NCI-H82 (cell line): ENCODE results near the gene SPDYE4.

Source experiments
- DNase-seq: peaks from one replicate; lab custom pipeline; 2025; lab: John Stamatoyannopoulos, UW

Gene SPDYE4

DNA sequence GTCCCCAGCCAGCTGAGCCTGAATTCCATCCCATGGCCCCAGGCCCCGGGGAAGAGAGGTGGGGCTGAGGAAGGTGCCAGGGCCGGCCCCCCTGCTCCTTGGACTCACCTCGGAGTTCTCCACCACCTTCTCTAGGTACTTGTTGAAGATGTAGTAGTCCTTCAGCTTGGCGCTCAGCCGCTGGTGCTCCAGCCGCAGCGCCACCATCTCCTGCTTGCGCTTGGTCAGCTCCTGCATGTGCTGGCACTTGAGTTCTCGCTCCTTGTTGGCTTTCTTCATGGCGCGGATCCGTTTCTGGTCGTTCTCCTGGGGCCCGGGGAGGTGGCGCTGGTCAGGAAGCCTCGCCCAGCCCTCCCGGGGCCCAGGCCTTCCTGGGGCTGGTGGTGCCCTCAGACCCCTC lies 17.0 kb downstream of the SPDYE4 start:
- DNase-seq: no peak

- DNase-seq: peak; percentile 30
These were observed 17.9 kb downstream of the SPDYE4 start for GRCh38 chr17:8740486-8740885.

- DNase-seq: peak; percentile 27
These were observed 19.2 kb downstream of the SPDYE4 start for GRCh38 chr17:8739097-8739496.

DNA sequence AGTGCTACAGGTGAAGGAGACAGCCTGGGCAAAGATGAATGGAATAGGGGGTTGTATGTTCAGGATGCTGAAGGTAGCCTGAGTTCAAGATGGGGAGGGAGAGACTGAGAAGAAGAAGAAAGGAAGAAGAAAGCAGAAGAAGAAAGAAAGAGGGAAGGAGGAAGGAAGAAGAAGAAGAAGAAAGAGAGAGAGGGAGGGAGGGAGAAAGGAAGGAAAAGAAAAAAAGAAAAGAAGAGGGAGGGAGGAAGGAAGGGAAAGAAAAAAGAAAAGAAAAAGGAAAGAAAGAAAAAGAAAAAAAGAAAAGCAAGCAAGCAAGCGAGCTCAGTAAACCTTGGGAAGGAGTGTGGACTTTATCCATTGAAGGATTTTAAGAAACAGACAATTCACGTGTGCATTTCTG lies 21.6 kb downstream of the SPDYE4 start:
- no peak for DNase-seq

GRCh38 chr17:8736362-8736761 lies 22.0 kb downstream of the SPDYE4 start:
- DNase-seq: no peak

DNA sequence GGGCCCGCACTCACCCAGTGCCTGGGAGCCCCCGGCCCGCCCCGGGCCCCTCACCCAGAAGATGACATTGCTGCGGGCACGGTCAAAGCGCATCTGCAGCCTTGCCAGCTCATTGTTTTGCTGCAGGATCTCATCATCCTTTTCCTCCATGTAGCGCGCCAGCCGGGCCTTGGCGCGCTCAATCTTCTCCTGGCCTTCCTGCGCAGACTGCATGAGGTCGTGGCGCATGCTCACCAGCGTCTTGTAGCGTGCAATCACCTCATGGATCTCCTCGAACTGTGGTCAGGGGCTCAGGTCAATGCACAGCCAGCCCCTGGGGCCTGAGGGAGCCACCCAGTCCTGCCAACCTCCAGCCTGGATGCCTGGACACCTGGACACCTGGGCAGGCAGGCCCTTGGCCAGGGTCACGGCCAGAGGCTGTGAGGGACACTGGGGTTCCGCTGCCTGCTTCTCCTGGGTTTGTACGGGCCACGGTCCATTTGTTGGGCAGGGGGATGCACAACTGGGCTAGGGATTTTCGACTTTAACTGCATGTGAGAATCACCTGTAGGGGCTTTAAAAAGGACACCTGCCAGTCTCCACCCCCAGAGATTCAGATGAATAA lies 22.9 kb downstream of the SPDYE4 start:
- no peak for DNase-seq

GRCh38 chr17:8734876-8735275 lies 23.5 kb downstream of the SPDYE4 start:
- no peak for DNase-seq

GRCh38 chr17:8732406-8733085 lies 25.8 kb downstream of the SPDYE4 start:
- no peak for DNase-seq

DNA sequence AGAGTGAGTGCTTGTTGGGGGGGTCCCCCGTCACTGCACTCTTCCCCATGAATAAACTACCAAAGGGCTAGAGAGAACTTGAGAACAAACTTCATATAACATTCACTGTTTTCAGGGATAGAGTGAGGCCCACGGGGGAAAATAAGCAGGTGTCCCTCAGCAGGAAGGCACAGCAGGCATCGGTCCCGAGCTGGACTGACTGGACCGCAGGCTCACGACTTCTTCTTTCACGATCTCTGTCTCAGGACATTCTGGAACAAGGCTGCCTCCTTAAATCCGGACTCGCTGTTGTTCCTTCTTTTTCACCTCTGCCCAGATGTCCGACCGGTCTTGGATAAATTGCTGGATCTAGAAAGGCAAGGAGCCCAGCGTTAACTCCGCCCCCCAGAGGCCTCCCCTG lies 28.5 kb downstream of the SPDYE4 start:
- DNase-seq: no peak

GRCh38 chr17:8729421-8729820 lies 28.9 kb downstream of the SPDYE4 start:
- DNase-seq: no peak

- DNase-seq: no peak
These were observed 29.4 kb downstream of the SPDYE4 start for GRCh38 chr17:8728971-8729370.

- no peak for DNase-seq
These were observed 30.0 kb downstream of the SPDYE4 start for GRCh38 chr17:8728251-8728938.

- DNase-seq: no peak
These were observed 31.3 kb downstream of the SPDYE4 start for GRCh38 chr17:8726941-8727555.

DNA sequence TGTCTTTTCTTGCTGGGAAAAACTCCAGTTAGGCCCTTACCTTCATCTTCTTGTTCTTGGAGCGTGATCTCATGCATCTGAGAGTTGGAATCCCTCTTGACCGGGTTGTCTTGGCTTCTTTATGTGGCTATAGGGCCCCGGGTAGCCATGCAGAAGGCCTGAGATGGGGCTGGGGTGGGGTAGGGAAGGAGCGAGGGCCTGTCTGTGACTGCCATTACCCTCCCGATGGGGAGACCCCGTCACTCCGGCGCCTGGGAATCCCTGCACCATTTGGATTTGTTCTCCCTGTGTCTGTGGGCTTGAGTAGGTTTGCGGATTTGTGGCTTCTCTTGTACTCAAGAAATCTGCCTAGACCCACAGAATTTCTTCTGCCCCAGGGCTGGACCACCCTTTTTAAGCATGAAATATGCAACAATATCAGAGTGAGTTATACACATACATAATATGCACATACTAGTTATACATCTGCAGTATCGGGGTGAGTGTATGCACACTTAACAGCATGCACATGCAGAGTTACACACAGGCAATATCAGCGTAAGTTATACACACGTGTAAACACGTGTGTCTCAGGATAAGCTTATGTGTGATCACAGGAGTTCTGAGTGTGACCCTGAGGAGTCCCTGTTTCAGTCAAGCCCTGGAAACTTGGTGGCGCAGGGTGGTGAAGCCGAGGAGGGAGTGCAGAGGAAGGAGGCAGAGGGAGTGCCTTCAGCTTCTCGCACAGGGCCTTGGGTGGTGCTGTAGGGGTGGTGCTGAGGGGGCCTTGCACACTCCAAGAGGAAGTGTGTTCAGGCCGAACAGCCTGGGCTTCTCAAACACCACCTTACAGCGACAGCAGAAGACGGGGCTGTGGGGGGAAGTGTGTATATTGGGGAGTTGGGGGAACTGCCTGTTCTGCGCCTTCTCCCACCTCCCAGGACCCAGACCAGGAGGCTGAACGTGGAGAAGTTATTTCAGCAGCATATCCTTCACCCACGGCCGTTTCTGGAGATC lies 32.2 kb downstream of the SPDYE4 start:
- DNase-seq: no peak

DNA sequence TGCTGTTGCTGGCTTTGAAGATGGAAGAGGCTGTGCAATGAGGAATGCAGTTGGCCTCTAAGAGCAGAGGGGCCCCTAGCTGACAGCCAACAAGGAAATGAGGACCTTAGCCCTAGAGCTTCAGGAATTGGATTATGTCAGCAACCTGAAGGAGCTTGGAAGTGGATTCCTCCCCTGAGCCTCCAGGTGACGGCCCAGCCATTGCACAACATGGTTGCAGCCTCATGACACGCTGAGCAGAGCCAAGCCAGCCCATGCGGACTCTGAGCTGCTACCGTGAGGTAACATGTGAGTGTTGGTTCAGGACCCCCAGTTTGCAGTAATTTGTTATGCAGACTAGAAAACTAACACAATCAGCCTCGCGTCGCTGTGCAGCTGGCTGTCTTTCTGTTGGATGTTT lies 33.9 kb downstream of the SPDYE4 start:
- peak; percentile 32 for DNase-seq

DNA sequence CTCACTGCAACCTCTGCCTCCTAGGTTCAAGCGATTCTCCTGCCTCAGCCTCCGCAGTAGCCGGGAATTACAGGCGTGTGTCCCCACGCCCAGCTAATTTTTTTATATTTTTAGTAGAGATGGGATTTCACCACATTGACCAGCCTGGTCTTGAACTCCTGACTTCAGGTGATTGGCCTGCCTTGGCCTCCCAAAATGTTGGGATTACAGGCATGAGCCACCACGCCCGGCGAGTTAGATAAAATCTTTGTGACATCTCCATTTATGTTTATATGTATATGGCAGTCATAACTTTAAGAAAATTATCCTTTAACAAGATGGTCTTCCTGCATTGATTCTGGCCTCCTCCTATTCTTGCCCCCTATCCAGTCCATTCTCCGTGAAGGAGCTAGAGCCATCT lies 37.8 kb downstream of the SPDYE4 start:
- DNase-seq: no peak

- no peak for DNase-seq
These were observed 38.8 kb downstream of the SPDYE4 start for GRCh38 chr17:8719291-8720246.

GRCh38 chr17:8718001-8718563 lies 40.3 kb downstream of the SPDYE4 start:
- DNase-seq: no peak

- no peak for DNase-seq
These were observed 44.5 kb downstream of the SPDYE4 start for GRCh38 chr17:8713878-8714277.

GRCh38 chr17:8713315-8713714 lies 45.0 kb downstream of the SPDYE4 start:
- DNase-seq: peak; percentile 74
